GM21737 (cell line): ENCODE data around the gene IFNA4.
"Not testable (repeated sequence)": the region's sequence is repeated elsewhere in the genome, so short reads cannot be mapped to it uniquely, and the experiment has no call there.

Experiments
- ATAC-seq: cut with Tn5 transposase; IDR thresholded peaks from one replicate; pipeline ENCODE4 v1.9.1; 2021; ENCODE audit warnings: mild to moderate bottlenecking, moderate library complexity; ENCODE audit not compliant: unreplicated experiment

The IFNA4 gene

DNA sequence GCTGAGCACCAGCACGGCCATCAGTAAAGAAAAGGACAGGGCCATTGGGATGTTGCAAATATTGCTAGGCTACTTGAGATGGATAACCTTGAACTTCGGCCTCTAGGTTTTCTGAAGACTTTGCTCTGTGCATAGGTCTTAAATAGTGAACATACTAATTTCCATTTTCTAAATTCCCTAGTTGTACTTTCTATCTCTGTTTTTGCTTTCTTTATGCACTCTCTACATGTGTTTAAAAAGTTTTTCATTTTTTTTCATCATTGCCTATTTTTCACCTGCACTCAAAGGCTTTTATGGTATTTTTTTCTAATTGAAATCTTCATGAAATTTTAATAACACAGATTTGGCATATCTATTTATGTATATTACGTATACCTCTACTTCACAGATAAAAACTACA is at the start of gene IFNA4:
Gene IFNA4 (minus strand): TSS at position 101 of the 400 bp plus-strand sequence. CDS start 56 bp downstream, at position 45.
- not testable (repeated sequence) for ATAC-seq

DNA sequence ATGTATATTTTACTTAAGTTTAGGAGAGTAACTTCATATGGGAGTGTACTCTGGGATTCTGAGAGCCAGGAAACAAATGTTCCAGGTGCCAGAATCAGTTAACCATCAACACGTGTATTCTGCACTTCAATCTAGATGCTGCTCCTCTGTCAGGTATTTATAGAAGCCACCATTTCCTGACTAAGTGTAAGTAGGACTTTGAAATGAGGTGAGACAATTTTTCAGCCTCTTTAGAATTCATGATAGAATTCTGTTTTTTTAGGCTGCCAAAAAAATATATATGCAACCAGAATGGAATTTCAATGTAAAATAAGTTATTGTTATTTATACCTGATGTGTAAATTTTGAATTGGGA is 49.0 kb upstream of the IFNA4 start:
- ATAC-seq: peak; percentile 26

DNA sequence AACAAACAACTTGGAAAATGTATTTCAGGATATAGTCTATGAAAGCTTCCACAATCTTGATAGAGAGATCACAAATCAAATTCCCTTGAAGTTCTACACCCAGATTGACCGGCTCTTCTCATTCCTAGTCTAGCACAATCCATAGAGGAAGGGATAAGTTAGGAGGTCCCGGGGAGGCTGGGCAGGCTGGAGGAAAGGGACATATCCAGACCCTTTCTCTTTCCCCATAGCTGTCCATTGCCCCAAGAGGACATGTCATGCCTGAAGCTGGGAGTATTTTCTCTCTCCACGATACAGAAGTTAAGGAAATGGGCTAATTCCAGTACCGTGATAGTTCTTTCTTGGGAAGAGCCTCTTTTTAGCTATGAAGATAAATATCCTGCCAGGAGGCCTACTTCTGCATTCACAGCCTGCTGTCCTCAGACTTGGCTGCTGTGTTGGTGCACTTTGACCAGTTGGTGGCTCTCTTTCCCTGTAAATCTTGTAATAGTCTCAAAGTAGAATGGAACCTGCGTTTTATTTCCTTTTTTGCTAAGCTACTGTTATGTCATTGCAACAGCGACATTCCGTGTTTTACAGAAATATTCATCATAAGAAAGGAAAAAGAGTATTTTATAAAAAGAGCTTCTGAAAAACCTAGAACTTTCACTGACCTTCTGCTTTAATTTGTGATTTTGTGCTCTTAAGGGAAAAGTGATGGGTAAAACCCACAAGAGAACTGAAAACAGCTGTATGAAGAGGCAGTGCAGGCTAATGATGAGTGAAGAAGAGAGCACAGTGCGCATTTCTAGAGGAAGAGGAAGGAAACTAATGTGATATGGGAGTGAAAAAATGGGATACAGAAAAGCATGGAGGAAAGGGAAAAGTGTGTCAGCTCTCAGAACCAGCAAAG is 48.3 kb upstream of the IFNA4 start:
- ATAC-seq: peak; percentile 86

DNA sequence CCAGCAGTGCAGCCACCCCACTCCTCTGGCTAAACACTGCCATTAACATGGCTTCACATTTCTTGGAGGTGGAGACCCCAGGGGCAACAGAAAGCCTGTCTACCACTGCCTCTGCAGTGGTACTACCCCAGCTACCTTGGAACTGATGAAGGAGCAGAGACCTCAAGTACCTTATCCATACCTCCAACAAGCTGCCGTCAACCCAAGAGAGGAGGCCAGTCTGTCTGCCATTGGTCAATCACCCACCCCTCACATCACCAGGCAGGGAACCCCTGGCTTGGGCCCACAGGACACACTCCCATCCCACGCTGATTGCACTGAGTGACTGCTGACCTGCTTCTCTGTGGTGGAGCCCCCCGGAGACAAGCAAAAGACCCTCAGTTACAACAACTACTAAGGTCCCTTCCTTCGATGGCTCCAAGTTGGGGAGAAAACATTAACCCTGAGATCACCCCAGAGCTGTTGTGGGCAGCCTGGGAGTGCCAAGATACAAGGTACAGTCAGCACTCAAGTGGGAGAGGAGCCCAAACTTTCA is 46.8 kb upstream of the IFNA4 start:
- no peak for ATAC-seq

DNA sequence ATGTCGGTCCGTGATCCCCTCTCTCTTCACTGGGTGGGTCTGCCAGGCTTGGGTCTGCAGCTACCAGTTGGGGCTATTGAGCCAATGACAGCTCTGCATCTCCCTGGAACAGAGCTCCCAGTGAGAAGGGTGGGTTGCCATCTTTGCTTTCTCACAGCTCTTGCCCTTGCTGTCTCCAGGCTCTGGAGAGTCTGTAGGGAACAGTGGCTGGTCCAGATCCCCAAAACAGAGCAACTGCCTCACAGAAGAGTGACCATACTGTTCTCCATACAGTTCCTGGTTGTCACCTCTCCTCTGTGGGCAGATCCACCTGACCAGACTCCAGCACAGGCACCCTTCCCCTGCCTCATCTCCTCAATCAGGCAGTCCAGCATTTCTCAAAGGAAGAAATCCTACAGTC is 45.9 kb upstream of the IFNA4 start:
- ATAC-seq: no peak

DNA sequence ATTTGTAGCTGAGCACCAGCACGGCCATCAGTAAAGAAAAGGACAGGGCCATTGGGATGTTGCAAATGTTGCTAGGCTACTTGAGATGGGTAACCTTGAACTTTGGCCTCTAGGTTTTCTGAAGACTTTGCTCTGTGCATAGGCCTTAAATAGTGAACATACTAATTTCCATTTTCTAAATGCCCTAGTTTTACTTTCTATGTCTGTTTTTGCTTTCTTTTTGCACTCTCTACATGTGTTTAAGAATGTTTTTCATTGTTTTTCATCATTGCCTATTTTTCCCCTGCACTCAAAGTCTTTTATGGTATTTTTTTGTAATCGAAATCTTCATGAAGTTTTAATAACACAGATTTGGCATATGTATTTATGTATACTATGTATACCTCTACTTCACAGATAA is 40.7 kb upstream of the IFNA4 start, which contains the start of gene IFNA17:
Gene IFNA17 (minus strand): TSS at position 101 of the 400 bp plus-strand sequence. CDS start 49 bp downstream, at position 52.
- ATAC-seq: no peak

DNA sequence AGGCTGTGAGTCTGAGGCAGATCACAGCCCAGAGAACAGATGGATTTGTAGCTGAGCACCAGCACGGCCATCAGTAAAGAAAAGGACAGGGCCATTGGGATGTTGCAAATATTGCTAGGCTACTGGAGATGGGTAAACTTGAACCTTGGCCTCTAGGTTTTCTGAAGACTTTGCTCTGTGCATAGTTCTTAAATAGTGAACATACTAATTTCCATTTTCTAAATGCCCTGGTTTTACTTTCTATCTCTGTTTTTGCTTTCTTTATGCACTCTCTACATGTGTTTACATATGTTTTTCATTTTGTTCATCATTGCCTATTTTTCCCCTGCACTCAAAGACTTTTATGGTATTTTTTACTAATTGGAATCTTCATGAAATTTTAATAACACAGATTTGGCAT is 29.8 kb upstream of the IFNA4 start, which contains the start of gene IFNA16:
Gene IFNA16 (minus strand): TSS at position 101 of the 400 bp plus-strand sequence. CDS start 6 bp downstream, at position 95.
- not testable (repeated sequence) for ATAC-seq

DNA sequence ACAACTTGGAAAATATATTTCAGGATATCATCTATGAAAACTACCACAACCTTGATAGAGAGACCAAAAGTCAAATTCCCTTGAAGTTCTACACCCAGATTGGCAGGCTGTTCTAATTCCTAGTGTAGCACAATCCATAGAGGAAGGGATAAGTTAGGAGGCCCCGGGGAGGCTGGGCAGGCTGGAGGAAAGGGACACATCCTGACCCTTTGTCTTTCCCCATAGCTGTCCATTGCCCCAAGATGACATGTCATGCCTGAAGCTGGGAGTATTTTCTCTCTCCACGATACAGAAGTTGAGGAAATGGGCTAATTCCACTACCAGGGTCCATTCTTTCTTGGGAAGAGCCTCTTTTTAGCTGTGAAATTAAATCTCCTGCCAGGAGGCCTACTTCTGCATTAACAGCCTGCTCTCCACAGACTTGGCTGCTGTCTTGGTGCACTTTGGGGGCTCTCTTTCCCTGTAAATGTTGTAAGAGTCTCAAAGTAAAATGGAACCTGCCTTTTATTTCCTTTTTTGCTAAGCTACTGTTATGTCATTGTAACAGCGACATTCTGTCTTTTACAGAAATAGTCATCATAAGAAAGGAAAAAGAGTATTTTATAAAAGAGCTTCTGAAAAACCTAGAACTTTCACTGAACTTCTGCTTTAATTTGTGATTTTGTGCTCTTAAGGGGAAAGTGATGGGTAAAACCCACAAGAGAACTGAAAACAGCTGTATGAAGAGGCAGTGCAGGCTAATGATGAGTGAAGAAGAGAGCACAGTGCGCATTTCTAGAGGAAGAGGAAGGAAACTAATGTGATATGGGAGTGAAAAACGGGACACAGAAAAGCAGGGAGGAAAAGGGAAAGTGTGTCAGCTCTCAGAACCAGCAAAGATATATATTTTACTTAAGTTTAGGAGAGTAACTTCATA is 26.3 kb upstream of the IFNA4 start:
- ATAC-seq: not testable (repeated sequence)

DNA sequence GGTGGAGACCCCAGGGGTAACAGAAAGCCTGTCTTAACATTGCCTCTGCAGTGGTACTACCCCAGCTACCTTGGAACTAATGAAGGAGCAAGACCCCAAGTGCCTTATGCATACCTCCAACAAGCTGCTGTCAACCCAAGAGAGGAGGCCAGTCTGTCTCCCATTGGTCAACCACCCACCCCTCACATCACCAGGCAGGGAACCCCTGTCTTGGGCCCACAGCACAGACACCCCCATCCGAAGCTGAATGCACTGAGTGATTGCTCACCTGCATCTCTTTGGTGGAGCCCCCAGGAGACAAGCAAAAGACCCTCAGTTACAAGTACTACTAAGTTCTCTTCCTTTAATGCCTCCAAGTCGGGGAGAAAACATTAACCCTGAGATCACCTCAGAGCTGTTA is 24.8 kb upstream of the IFNA4 start:
- not testable (repeated sequence) for ATAC-seq

DNA sequence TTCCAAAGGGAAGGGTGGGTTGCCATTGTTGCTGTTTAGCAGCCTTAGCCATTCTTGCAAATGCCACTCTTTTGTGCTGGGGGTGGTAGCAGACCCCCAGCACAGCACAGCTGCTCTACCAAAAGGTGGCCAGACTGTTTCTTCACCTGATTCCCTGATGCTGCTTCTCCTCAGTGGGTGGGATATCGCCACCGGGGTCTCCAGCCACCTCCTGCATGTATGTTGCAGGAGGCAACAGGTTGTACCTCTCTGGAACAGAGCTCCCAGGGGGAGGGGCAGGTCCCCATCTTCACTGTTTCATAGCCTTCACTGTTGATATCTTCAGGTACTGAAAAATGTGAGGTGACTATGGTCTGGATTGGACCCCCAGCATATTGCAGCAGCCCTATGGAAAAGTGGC is 23.4 kb upstream of the IFNA4 start:
- not testable (repeated sequence) for ATAC-seq

DNA sequence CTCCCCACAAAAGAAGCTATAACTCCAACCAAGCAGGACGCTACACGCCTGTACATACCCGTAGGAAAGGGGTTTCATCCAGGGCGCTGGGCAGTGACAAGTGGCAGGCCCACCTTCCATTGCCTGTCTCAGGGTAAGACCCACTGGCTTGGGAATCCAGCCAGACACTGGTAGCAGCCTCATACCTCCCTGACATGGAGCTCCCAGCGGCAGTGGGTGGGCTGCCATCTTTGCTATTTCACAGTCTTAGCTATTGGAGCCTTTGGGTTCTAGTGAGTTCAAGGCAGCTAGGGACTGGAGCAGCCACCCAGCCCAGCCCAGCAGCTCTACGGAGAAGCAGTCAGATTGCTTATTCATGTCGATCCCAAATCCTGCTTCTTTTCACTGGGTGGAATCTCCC is 22.9 kb upstream of the IFNA4 start:
- ATAC-seq: no peak

DNA sequence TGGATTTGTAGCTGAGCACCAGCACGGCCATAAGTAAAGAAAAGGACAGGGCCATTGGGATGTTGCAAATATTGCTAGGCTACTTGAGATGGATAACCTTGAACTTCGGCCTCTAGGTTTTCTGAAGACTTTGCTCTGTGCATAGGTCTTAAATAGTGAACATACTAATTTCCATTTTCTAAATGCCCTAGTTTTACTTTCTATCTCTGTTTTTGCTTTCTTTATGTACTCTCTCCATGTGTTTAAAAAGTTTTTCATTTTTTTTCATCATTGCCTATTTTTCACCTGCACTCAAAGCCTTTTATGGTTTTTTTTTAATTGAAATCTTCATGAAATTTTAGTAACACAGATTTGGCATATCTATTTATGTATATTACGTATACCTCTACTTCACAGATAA is 19.7 kb upstream of the IFNA4 start, which contains the start of gene IFNA10:
Gene IFNA10 (minus strand): TSS at position 101 of the 400 bp plus-strand sequence. CDS start 46 bp downstream, at position 55.
- ATAC-seq: not testable (repeated sequence)

DNA sequence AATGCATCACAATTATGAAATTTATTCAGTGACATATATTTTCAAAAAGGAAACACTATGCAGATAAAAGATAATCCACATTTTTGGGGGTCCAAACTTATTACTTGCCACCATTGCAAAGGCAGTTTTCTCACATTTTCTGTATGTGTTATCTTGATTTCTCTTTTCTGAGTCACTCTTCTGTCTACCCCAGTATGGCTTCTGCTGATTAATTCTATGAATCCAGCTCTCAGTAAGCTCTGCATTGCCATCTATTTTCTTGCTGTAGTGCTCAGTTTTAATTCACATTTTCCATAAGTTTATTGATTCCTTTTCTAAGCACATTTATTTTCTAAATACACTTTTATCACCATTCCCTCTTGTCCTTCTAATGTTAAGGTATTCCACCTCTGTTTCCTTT is 17.8 kb upstream of the IFNA4 start:
- ATAC-seq: no peak

DNA sequence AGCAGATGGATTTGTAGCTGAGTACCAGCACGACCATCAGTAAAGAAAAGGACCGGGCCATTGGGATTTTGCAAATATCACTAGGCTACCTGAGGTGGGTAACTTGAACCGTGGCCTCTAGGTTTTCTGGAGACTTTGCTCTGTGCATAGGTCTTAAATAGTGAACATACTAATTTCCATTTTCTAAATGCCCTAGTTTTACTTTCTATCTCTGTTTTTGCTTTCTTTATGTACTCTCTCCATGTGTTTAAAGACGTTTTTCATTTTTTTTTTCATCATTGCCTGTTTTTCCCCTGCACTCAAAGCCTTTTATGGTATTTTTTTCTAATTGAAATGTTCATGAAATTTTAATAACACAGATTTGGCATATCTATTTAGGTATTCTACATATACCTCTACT is 14.7 kb upstream of the IFNA4 start, which contains the start of gene IFNA7:
Gene IFNA7 (minus strand): TSS at position 101 of the 400 bp plus-strand sequence. CDS start 40 bp downstream, at position 61.
- ATAC-seq: not testable (repeated sequence)

DNA sequence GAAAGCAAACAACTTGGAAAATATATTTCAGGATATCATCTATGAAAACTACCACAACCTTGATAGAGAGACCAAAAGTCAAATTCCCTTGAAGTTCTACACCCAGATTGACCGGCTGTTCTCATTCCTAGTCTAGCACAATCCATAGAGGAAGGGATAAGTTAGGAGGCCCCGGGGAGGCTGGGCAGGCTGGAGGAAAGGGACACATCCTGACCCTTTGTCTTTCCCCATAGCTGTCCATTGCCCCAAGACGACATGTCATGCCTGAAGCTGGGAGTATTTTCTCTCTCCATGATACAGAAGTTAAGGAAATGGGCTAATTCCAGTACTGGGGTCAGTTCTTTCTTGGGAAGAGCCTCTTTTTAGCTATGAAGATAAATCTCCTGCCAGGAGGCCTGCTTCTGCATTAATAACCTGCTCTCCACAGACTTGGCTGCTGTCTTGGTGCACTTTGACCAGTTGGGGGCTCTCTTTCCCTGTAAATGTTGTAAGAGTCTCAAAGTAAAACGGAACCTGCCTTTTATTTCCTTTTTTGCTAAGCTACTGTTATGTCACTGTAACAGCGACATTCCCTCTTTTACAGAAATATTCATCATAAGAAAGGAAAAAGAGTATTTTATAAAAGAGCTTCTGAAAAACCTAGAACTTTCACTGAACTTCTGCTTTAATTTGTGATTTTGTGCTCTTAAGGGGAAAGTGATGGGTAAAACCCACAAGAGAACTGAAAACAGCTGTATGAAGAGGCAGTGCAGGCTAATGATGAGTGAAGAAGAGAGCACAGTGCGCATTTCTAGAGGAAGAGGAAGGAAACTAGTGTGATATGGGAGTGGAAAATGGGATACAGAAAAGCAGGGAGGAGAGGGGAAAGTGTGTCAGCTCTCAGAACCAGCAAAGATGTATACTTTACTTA is 7.7 kb upstream of the IFNA4 start:
- peak; percentile 91 for ATAC-seq

DNA sequence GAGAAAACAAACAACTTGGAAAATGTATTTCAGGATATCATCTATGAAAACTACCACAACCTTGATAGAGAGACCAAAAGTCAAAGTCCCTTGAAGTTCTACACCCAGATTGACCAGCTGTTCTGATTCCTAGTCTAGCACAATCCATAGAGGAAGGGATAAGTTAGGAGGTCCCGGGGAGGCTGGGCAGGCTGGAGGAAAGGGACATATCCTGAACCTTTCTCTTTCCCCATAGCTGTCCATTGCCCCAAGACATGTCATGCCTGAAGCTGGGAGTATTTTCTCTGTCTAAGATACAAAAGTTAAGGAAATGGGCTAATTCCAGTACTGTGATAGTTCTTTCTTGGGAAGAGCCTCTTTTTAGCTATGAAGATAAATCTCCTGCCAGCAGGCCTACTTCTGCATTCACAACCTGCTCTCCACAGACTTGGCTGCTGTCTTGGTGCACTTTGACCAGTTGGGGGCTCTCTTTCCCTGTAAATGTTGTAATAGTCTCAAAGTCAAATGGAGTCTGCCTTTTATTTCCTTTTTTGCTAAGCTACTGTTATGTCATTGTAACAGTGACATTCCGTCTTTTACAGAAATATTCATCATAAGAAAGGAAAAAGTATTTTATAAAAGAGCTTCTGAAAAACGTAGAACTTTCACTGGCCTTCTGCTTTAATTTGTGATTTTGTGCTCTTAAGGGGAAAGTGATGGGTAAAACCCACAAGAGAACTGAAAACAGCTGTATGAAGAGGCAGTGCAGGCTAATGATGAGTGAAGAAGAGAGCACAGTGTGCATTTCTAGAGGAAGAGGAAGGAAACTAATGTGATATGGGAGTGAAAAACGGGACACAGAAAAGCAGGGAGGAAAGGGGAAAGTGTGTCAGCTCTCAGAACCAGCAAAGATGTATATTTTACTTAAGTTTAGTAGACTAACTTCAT is 4.3 kb downstream of the IFNA4 start:
- ATAC-seq: peak; percentile 88

DNA sequence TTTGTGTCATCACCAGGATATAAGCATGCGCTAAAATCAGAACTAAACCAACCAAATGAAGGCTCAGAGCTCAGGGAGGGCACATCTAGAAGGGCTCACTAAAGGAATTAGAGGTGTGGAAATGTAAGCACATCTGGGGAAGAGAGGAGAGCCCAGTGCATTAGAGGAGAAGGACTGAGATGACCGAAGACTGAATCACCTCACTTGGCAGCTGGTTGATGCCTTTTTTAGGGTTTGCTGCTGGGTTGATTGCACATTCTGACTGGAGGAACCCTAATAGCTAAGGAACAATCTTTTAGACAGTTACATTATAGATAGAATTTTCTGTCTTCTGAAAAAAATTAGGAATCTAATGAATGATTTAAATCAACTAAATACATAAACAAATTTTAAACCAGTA is 12.7 kb downstream of the IFNA4 start:
- no peak for ATAC-seq

DNA sequence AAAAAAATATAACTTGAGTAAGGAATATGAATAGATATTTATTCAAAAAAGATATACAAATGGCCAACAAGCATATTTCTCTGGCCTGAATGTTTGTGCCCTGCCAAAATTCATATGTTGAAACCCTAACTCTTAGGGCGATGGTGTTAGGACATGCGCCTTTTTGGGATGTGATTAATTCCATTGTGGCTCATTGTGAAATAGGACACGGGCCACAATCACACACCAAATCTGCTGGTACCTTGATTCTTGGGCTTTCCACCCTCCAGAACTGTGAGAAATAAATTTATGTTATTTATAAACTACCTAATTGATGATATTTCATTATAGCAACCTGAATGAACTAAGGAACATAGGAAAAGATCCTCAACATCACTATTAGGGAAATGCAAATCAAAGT is 15.2 kb downstream of the IFNA4 start:
- no peak for ATAC-seq

DNA sequence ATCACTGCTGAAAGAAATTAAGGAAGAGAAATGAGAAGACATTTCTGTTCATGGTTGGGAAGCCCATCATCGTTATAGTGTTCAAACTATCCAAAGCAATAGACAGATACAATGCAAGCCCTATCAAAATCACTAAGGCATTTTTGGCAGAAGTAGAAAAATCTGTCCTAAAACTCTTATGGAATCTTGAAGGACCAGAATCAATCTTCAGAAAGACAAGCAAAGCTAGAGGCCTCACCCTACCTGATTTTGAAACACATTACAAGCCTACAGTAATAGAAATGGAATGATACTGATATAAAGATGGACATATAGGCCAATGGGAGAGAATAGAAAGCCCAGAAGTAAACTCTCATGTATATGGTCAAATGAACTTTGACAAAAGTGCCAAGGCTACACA is 16.0 kb downstream of the IFNA4 start:
- no peak for ATAC-seq
